ENCODE measurements around the gene CCDC149. TPM values are rescaled to one million over a fixed set of nuclear protein-coding genes. Genes with fewer than 3 reads are reported as not detected.

CCDC149 gene
- total and polyA plus RNA-seq, 9 of the 15 experiments (the other 6 are each of a cell fraction or from before 2014, with no cell fraction given), result 0.04 to 0.18 TPM; not detected in 7

DNA sequence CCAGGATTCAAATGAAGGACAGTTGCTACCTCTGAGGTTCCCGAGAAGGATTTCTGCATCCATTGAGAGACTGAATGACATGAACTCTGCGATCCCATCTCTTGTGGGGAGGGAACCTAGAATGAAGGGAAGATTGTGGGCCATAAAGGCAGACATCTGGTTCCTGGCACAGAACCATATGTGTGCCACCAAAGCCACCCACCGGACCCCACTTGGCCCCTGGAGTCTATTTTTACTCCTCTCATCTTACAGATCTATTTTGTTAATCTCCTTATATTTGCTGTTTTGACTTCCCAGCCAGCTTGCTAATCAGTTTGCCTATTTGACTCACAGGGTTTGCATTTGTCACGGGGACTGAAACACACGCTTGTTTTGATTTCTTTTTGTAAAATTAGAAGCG, 110.2 kb downstream of the CCDC149 start (continued):
- TF ChIP-seq, protein P1, sequence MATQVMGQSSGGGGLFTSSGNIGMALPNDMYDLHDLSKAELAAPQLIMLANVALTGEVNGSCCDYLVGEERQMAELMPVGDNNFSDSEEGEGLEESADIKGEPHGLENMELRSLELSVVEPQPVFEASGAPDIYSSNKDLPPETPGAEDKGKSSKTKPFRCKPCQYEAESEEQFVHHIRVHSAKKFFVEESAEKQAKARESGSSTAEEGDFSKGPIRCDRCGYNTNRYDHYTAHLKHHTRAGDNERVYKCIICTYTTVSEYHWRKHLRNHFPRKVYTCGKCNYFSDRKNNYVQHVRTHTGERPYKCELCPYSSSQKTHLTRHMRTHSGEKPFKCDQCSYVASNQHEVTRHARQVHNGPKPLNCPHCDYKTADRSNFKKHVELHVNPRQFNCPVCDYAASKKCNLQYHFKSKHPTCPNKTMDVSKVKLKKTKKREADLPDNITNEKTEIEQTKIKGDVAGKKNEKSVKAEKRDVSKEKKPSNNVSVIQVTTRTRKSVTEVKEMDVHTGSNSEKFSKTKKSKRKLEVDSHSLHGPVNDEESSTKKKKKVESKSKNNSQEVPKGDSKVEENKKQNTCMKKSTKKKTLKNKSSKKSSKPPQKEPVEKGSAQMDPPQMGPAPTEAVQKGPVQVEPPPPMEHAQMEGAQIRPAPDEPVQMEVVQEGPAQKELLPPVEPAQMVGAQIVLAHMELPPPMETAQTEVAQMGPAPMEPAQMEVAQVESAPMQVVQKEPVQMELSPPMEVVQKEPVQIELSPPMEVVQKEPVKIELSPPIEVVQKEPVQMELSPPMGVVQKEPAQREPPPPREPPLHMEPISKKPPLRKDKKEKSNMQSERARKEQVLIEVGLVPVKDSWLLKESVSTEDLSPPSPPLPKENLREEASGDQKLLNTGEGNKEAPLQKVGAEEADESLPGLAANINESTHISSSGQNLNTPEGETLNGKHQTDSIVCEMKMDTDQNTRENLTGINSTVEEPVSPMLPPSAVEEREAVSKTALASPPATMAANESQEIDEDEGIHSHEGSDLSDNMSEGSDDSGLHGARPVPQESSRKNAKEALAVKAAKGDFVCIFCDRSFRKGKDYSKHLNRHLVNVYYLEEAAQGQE (IDR thresholded peaks at IDR 0.05; ENCODE audit: borderline replicate concordance), result no peak
- TF ChIP-seq, protein P1 (CRISPR knock-in tag; IDR thresholded peaks at IDR 0.05; ENCODE audit: low read depth), result no peak
